Tibial nerve (tissue), 4 donors: Measurements from ENCODE around the gene C3orf22. TPM values are rescaled to one million over a fixed set of nuclear protein-coding genes. Genes with fewer than 3 reads are reported as not detected.

ENCODE experiments used
- DNase-seq, 2 donors: peaks; one replicate each; pipeline ENCODE4 v3.0.0-alpha.2; 2019; ENCODE audit warnings: low spot score in 2 of 2
- H3K27ac ChIP-seq, 4 donors: fragments of 200-600 bp; sonication (generic) in 3 of 4; one replicate each; pipeline ENCODE4 v1.5.1; 2017 to 2019; ENCODE audit warnings: mild to moderate bottlenecking in 1 of 4
- H3K27me3 ChIP-seq, 2 donors: fragments of 200-600 bp; sonication (generic) in 1 of 2; one replicate each; pipeline versions ENCODE4 v1.5.1 to v1.6.0; 2017 to 2019
- H3K36me3 ChIP-seq, 3 donors: fragments of 200-600 bp; sonication (generic); one replicate each; pipeline ENCODE4 v1.5.1; 2018 to 2019
- H3K4me1 ChIP-seq, 4 donors: fragments of 200-600 bp; sonication (generic) in 3 of 4; one replicate each; pipeline ENCODE4 v1.5.1; 2017 to 2019
- H3K4me3 ChIP-seq, 4 donors: fragments of 200-600 bp; sonication (generic) in 3 of 4; one replicate each; pipeline ENCODE4 v1.5.1; 2017 to 2019; ENCODE audit warnings: mild to moderate bottlenecking in 1 of 4, moderate library complexity in 1 of 4
- H3K9me3 ChIP-seq, 4 donors: fragments of 200-600 bp; sonication (generic) in 3 of 4; one replicate each; pipeline ENCODE4 v1.5.1; 2017 to 2019
- EP300 ChIP-seq, 2 donors: sonication (generic); formaldehyde crosslinking; IDR thresholded peaks; one replicate each; pipeline ENCODE4 v1.6.1; 2017; ENCODE audit warnings: antibody characterized with exemption in 2 of 2, mild to moderate bottlenecking in 1 of 2
- POLR2A ChIP-seq, 2 donors: fragments of 450-650 bp; IDR thresholded peaks; one replicate each; pipeline ENCODE4 v1.6.1; 2017; ENCODE audit warnings: antibody characterized with exemption in 2 of 2, mild to moderate bottlenecking in 2 of 2, moderate library complexity in 2 of 2
- WGBS, 2 donors: methylation state at CpG; one replicate each; pipeline ENCODE4 v1.1.5; 2018; 5-methylcytosine and 5-hydroxymethylcytosine counted together
- total RNA-seq, 4 donors: library from RNA; depleted of rRNA; stranded (reverse); fragments of >200 nt; gene quantifications; one replicate each; pipeline ENCODE4 v1.1.0, GENCODE V29; 2016
- TF ChIP-seq, protein P1 (sequence below), 5 experiments: fragments of 200-600 bp in 3 of 5; fragments of 450-650 bp in 2 of 5; sonication (generic) in 3 of 5; IDR thresholded peaks; one replicate each; pipeline ENCODE4 v1.5.1; 2016 to 2019; ENCODE audit warnings: antibody characterized with exemption in 5 of 5, mild to moderate bottlenecking in 3 of 5, moderate library complexity in 2 of 5

The C3orf22 gene
- total RNA-seq, 4 donors from 2014 or later: not detected

- WGBS, 2 donors: 72 to 82% methylated on average over 22 of the region's 22 CpGs
- Histone ChIP-seq H3K4me1 (peaks cover 0 to 5% (median 0%) of the 10 kb centered on the region in 4 donors), H3K27ac (no peak overlapping the region), H3K27me3 (no peaks in the 10 kb centered on the region), H3K9me3 (no peaks in the 10 kb centered on the region), H3K4me3 (no peak overlapping the region), H3K36me3 (no peaks in the 10 kb centered on the region)
- TF ChIP-seq POLR2A (IDR thresholded peaks at IDR 0.05): no peak
- no peak for TF ChIP-seq EP300 (IDR thresholded peaks at IDR 0.05)
- TF ChIP-seq, protein P1, sequence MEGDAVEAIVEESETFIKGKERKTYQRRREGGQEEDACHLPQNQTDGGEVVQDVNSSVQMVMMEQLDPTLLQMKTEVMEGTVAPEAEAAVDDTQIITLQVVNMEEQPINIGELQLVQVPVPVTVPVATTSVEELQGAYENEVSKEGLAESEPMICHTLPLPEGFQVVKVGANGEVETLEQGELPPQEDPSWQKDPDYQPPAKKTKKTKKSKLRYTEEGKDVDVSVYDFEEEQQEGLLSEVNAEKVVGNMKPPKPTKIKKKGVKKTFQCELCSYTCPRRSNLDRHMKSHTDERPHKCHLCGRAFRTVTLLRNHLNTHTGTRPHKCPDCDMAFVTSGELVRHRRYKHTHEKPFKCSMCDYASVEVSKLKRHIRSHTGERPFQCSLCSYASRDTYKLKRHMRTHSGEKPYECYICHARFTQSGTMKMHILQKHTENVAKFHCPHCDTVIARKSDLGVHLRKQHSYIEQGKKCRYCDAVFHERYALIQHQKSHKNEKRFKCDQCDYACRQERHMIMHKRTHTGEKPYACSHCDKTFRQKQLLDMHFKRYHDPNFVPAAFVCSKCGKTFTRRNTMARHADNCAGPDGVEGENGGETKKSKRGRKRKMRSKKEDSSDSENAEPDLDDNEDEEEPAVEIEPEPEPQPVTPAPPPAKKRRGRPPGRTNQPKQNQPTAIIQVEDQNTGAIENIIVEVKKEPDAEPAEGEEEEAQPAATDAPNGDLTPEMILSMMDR (IDR thresholded peaks at IDR 0.05): no peak
- DNase-seq: no peak
Measured at GRCh38 chr3:126510308-126510910, 48.3 kb downstream of the C3orf22 start.

DNA sequence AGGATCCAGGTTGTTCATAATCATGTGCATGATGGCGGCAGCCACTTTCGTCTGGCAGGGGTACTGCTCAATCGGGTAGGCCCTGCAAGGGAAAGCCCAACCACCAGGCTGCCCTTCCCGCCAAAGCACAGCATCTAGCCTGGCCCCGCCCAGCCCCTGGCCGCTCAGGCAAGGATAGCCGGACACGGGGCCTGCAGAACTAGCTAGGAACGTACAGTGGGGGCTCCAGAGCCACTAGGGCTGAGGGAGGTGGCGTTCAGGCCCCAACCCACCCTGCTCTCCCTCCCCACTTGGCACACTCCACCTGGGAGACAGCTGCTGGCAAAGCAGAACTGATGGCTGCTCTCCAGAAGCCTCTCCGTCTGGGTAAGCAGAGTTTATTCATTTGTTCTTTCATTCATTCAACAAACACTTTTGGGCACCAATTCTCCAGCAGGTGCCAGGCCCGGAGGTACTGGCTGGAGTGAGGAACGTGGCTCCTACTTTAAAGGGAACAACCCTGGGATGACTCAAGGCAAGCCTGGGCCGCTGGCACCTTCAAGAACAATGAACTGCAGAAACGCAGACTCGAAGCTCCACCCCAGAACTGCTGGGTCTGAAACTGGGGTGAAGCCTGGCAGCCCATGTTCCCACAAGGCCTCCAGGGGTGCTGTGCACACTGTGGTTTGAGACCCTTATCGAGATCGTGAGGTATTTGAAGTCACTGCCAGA lies 49.0 kb downstream of the C3orf22 start:
- WGBS, 2 donors: 61 to 69% methylated on average over 11 to 18 of the region's 18 CpGs
- Histone ChIP-seq H3K36me3 (no peaks in the 10 kb centered on the region), H3K9me3 (no peaks in the 10 kb centered on the region), H3K4me3 (no peak overlapping the region), H3K27me3 (peaks cover 0 to 5% of the 10 kb centered on the region in 2 donors), H3K27ac (no peak overlapping the region), H3K4me1 (peaks cover 0 to 5% (median 0%) of the 10 kb centered on the region in 4 donors)
- no peak for TF ChIP-seq EP300 (IDR thresholded peaks at IDR 0.05)
- TF ChIP-seq, protein P1 (IDR thresholded peaks at IDR 0.05): no peak
- DNase-seq: no peak

- WGBS, 2 donors: 55 to 64% methylated on average over 3 to 4 of the region's 4 CpGs
- Histone ChIP-seq H3K36me3 (no peaks in the 10 kb centered on the region), H3K27ac (no peak overlapping the region), H3K27me3 (peaks cover 0 to 5% of the 10 kb centered on the region in 2 donors), H3K4me3 (no peak overlapping the region), H3K9me3 (no peaks in the 10 kb centered on the region), H3K4me1 (peaks cover 0 to 5% (median 0%) of the 10 kb centered on the region in 4 donors)
- TF ChIP-seq POLR2A (IDR thresholded peaks at IDR 0.05): no peak
- no peak for TF ChIP-seq EP300 (IDR thresholded peaks at IDR 0.05)
- TF ChIP-seq, protein P1 (IDR thresholded peaks at IDR 0.05): no peak
- DNase-seq: no peak
Measured at GRCh38 chr3:126508564-126508964, 50.2 kb downstream of the C3orf22 start.

GRCh38 chr3:126507886-126508285 lies 50.8 kb downstream of the C3orf22 start:
- H3K36me3 ChIP-seq: no peaks in the 10 kb centered on the region
- H3K4me1 ChIP-seq: peaks cover 0 to 5% (median 0%) of the 10 kb centered on the region in 4 donors
- no peak for DNase-seq
- H3K4me3 ChIP-seq: no peak overlapping the region
- no peaks in the 10 kb centered on the region for H3K9me3 ChIP-seq
- TF ChIP-seq, protein P1 (IDR thresholded peaks at IDR 0.05): no peak
- no peak for TF ChIP-seq POLR2A (IDR thresholded peaks at IDR 0.05)
- no peak for TF ChIP-seq EP300 (IDR thresholded peaks at IDR 0.05)
- no peak overlapping the region for H3K27ac ChIP-seq
- 89 to 96% methylated on average over 8 to 9 of the region's 9 CpGs for WGBS, 2 donors
- H3K27me3 ChIP-seq: peaks cover 0 to 5% of the 10 kb centered on the region in 2 donors

GRCh38 chr3:126503701-126504100 lies 55.0 kb downstream of the C3orf22 start:
- no peaks in the 10 kb centered on the region for H3K4me1 ChIP-seq
- H3K27ac ChIP-seq: no peak overlapping the region
- no peak overlapping the region for H3K4me3 ChIP-seq
- H3K36me3 ChIP-seq: no peaks in the 10 kb centered on the region
- TF ChIP-seq, protein P1 (IDR thresholded peaks at IDR 0.05): no peak
- TF ChIP-seq EP300 (IDR thresholded peaks at IDR 0.05) (no peak), POLR2A (IDR thresholded peaks at IDR 0.05) (no peak)
- no peak for DNase-seq
- WGBS, 2 donors: 86 to 92% methylated on average over 3 to 10 of the region's 10 CpGs
- H3K27me3 ChIP-seq: peaks cover 0 to 5% of the 10 kb centered on the region in 2 donors
- no peaks in the 10 kb centered on the region for H3K9me3 ChIP-seq
